ENCODE measurements around the gene DCXR. TPM values are rescaled to one million over a fixed set of nuclear protein-coding genes. Genes with fewer than 3 reads are reported as not detected.

Gene DCXR
- total RNA-seq, 2 experiments from 2014 or later: 132 to 147 TPM

GRCh38 chr17:81998212-81998611, 39.3 kb downstream of the DCXR start:
- H3K4me3 ChIP-seq (ENCODE audit: low read depth, low read length, poor library complexity, severe bottlenecking): no peak overlapping the region
- TF ChIP-seq EZH2phosphoT487 (IDR thresholded peaks at IDR 0.05; ENCODE audit: borderline replicate concordance, low read depth, low read length): no peak
- no peak for TF ChIP-seq CTCF (conservative IDR thresholded peaks at IDR 0.05; ENCODE audit: low read length)
- no peaks in the 10 kb centered on the region for H3K9me3 ChIP-seq (ENCODE audit: low read length)
- no TSS peak for BruUV-seq (replicated peaks)
- H3K4me1 ChIP-seq (ENCODE audit: insufficient read depth, low read length, poor library complexity, severe bottlenecking): no peaks in the 10 kb centered on the region
- H3K79me2 ChIP-seq (ENCODE audit: insufficient read depth, low read depth, low read length): no peaks in the 10 kb centered on the region
- ChIA-PET POLR2A (no interaction called here), CTCF (ENCODE audit: unreplicated experiment) (no interaction called here)
- H2AFZ ChIP-seq (ENCODE audit: low read length): no peak overlapping the region
- DNase-seq (ENCODE audit: low spot score): no peak
- H4K20me1 ChIP-seq (ENCODE audit: insufficient read depth, low read length): no peaks in the 10 kb centered on the region
- H3K36me3 ChIP-seq (ENCODE audit: insufficient read depth, low read length): peaks cover 8% of the 10 kb centered on the region; the same call in 1 of the 2 replicates
- H3K27ac ChIP-seq (ENCODE audit: low read depth, low read length, poor library complexity, severe bottlenecking): no peak overlapping the region
- intact Hi-C loops (cut with micrococcal nuclease; ENCODE audit: unreplicated experiment): no loop called here
- no peak overlapping the region for H3K4me2 ChIP-seq (ENCODE audit: low read length)
- no peaks in the 10 kb centered on the region for H3K9me2 ChIP-seq (ENCODE audit: insufficient read depth, low read length)

- POLR2A ChIA-PET: interaction anchor here (1.1 kb wide), 2 partner anchors 20 to 41 kb away, joined by 3 read pairs; partner anchors contain the start of genes ASPSCR1 and DCXR
Observed at GRCh38 chr17:81996757-81997441, 40.6 kb downstream of the DCXR start.

More at GRCh38 chr17:81996757-81997441, 40.6 kb downstream of the DCXR start:
- Histone ChIP-seq H4K20me1 (ENCODE audit: insufficient read depth, low read length) (no peaks in the 10 kb centered on the region), H3K9me2 (ENCODE audit: insufficient read depth, low read length) (no peaks in the 10 kb centered on the region), H3K4me1 (ENCODE audit: insufficient read depth, low read length, poor library complexity, severe bottlenecking) (no peaks in the 10 kb centered on the region), H3K4me3 (ENCODE audit: low read depth, low read length, poor library complexity, severe bottlenecking) (no peak overlapping the region), H2AFZ (ENCODE audit: low read length) (no peak overlapping the region), H3K27ac (ENCODE audit: low read depth, low read length, poor library complexity, severe bottlenecking) (no peak overlapping the region), H3K79me2 (ENCODE audit: insufficient read depth, low read depth, low read length) (no peaks in the 10 kb centered on the region), H3K36me3 (ENCODE audit: insufficient read depth, low read length) (peaks cover 8% of the 10 kb centered on the region; the same call in 1 of the 2 replicates), H3K9me3 (ENCODE audit: low read length) (no peaks in the 10 kb centered on the region), H3K4me2 (ENCODE audit: low read length) (no peak overlapping the region)
- intact Hi-C loops (cut with micrococcal nuclease; ENCODE audit: unreplicated experiment): no loop called here
- BruUV-seq (replicated peaks): no TSS peak
- DNase-seq (ENCODE audit: low spot score): no peak
- CTCF ChIA-PET (ENCODE audit: unreplicated experiment): no interaction called here
- TF ChIP-seq CTCF (conservative IDR thresholded peaks at IDR 0.05; ENCODE audit: low read length) (no peak), EZH2phosphoT487 (IDR thresholded peaks at IDR 0.05; ENCODE audit: borderline replicate concordance, low read depth, low read length) (no peak)

Measured in OCI-LY7 (cell line).